ENCODE results near the gene THSD7B.

The THSD7B gene

GRCh38 chr2:136785215-136785614 is 19.9 kb downstream of the THSD7B start:
- TF ChIP-seq CTCF (IDR thresholded peaks at IDR 0.05) = no peak

GRCh38 chr2:136787970-136788369 is 22.6 kb downstream of the THSD7B start:
- TF ChIP-seq CTCF (IDR thresholded peaks at IDR 0.05) = no peak

- TF ChIP-seq CTCF (IDR thresholded peaks at IDR 0.05) = no peak
Measured at GRCh38 chr2:136796339-136796738, 31.0 kb downstream of the THSD7B start.

GRCh38 chr2:136798766-136799165 is 33.4 kb downstream of the THSD7B start:
- TF ChIP-seq CTCF (IDR thresholded peaks at IDR 0.05) = no peak

GRCh38 chr2:136801661-136802060 is 36.3 kb downstream of the THSD7B start:
- no peak for TF ChIP-seq CTCF (IDR thresholded peaks at IDR 0.05)

- TF ChIP-seq CTCF (IDR thresholded peaks at IDR 0.05) = no peak
Measured at GRCh38 chr2:136809998-136810397, 44.7 kb downstream of the THSD7B start.

- no peak for TF ChIP-seq CTCF (IDR thresholded peaks at IDR 0.05)
Measured at GRCh38 chr2:136818839-136819238, 53.5 kb downstream of the THSD7B start.

DNA sequence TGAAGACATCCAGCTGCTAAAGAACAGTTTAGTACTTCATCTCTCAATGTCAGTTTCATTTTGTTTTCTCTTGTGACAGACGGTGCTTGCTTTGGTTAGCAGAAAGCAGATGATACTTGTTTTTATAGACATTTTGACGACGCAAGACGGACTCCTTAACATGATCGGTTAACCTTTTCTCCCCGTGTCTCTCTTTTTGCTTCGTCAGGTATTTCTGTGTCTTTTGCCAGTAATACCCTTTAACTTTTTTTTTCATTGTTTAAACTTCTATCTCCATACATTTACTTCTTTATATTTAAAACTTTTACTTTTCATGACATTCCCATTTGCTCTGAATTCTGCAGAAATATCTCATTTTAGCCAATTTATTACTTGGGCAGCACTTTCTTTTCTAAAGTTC is 57.9 kb downstream of the THSD7B start:
- no peak for TF ChIP-seq CTCF (IDR thresholded peaks at IDR 0.05)
